Glutamatergic neuron (in vitro differentiated cells): Measurements from ENCODE around the gene LPIN3. TPM values are rescaled to one million over a fixed set of nuclear protein-coding genes. Genes with fewer than 3 reads are reported as not detected.

Source experiments
- DNase-seq: peaks from one replicate; pipeline ENCODE4 v3.0.0; 2022
- H3K27ac Mint-ChIP-seq: one replicate; pipeline ENCODE4 v1.8.0; 2020; ENCODE audit warnings: mild to moderate bottlenecking, mixed read lengths, inconsistent platforms; ENCODE audit not compliant: unreplicated experiment
- H3K27me3 Mint-ChIP-seq: one replicate; pipeline ENCODE4 v1.8.0; 2020; ENCODE audit warnings: mild to moderate bottlenecking, moderate library complexity, mixed read lengths, inconsistent platforms; ENCODE audit not compliant: unreplicated experiment
- H3K36me3 Mint-ChIP-seq: one replicate; pipeline ENCODE4 v1.8.0; 2020; ENCODE audit warnings: mild to moderate bottlenecking, mixed read lengths, inconsistent platforms; ENCODE audit not compliant: unreplicated experiment
- H3K4me1 Mint-ChIP-seq: one replicate; pipeline ENCODE4 v1.8.0; 2020; ENCODE audit warnings: mild to moderate bottlenecking, low read depth, mixed read lengths, inconsistent platforms; ENCODE audit not compliant: unreplicated experiment
- H3K4me3 Mint-ChIP-seq: one replicate; pipeline ENCODE4 v1.8.0; 2020; ENCODE audit warnings: mild to moderate bottlenecking, mixed read lengths, inconsistent platforms; ENCODE audit not compliant: unreplicated experiment
- H3K9me3 Mint-ChIP-seq: one replicate; pipeline ENCODE4 v1.8.0; 2020; ENCODE audit warnings: mild to moderate bottlenecking, moderate library complexity, mixed read lengths, inconsistent platforms; ENCODE audit not compliant: unreplicated experiment
- CTCF ChIP-seq: fragments of 200-600 bp; sonication (generic); IDR thresholded peaks from one replicate; pipeline ENCODE4 v1.5.0; 2021; ENCODE audit not compliant: partially characterized antibody, unreplicated experiment
- total RNA-seq: library from RNA; stranded (reverse); fragmentation: NEBNext Ultra II Directional; extraction: Animal tissue kit (Norgen Biotek cat#: 25700); gene quantifications from one replicate; pipeline ENCODE4 v1.2.1, GENCODE V29; 2021; ENCODE audit not compliant: unreplicated experiment

Gene LPIN3
- total RNA-seq, 1 donor from 2014 or later: 5.9 TPM

- Mint-ChIP-seq H3K36me3 (peaks cover 11% of the 10 kb centered on the region), H3K9me3 (peaks cover 8% of the 10 kb centered on the region), H3K27me3 (peaks cover 17% of the 10 kb centered on the region), H3K4me1 (no peaks in the 10 kb centered on the region), H3K27ac (no peak overlapping the region), H3K4me3 (no peak overlapping the region)
- no peak for TF ChIP-seq CTCF
- no peak for DNase-seq
Measured at GRCh38 chr20:41373931-41374920, 33.6 kb downstream of the LPIN3 start.

- H3K4me1 Mint-ChIP-seq: no peaks in the 10 kb centered on the region
- H3K27ac Mint-ChIP-seq: no peak overlapping the region
- TF ChIP-seq CTCF: no peak
- H3K27me3 Mint-ChIP-seq: peaks cover 13% of the 10 kb centered on the region
- no peak for DNase-seq
- H3K36me3 Mint-ChIP-seq: peaks cover 11% of the 10 kb centered on the region
- H3K9me3 Mint-ChIP-seq: peaks cover 9% of the 10 kb centered on the region
- H3K4me3 Mint-ChIP-seq: no peak overlapping the region
Measured at GRCh38 chr20:41375846-41376245, 35.2 kb downstream of the LPIN3 start.

- DNase-seq: no peak
- no peak for TF ChIP-seq CTCF
- Mint-ChIP-seq H3K36me3 (peaks cover 7% of the 10 kb centered on the region), H3K4me1 (no peaks in the 10 kb centered on the region), H3K4me3 (no peak overlapping the region), H3K9me3 (peaks cover 6% of the 10 kb centered on the region), H3K27me3 (peaks cover 9% of the 10 kb centered on the region), H3K27ac (no peak overlapping the region)
Measured at GRCh38 chr20:41376349-41376748, 35.7 kb downstream of the LPIN3 start.

- Mint-ChIP-seq H3K27ac (no peak overlapping the region), H3K4me3 (no peak overlapping the region), H3K9me3 (peaks cover 3% of the 10 kb centered on the region), H3K36me3 (peaks cover 5% of the 10 kb centered on the region), H3K4me1 (no peaks in the 10 kb centered on the region), H3K27me3 (peaks cover 11% of the 10 kb centered on the region)
- DNase-seq: no peak
- TF ChIP-seq CTCF: no peak
Measured at GRCh38 chr20:41377275-41377674, 36.7 kb downstream of the LPIN3 start.

- Mint-ChIP-seq H3K4me1 (no peaks in the 10 kb centered on the region), H3K9me3 (peaks cover 3% of the 10 kb centered on the region), H3K27ac (no peak overlapping the region), H3K36me3 (no peaks in the 10 kb centered on the region), H3K27me3 (peaks cover 9% of the 10 kb centered on the region), H3K4me3 (no peak overlapping the region)
- TF ChIP-seq CTCF: no peak
- DNase-seq: no peak
Measured at GRCh38 chr20:41379551-41379950, 38.9 kb downstream of the LPIN3 start.
